ENCODE measurements around the gene ABCC4.

The ABCC4 gene

DNA sequence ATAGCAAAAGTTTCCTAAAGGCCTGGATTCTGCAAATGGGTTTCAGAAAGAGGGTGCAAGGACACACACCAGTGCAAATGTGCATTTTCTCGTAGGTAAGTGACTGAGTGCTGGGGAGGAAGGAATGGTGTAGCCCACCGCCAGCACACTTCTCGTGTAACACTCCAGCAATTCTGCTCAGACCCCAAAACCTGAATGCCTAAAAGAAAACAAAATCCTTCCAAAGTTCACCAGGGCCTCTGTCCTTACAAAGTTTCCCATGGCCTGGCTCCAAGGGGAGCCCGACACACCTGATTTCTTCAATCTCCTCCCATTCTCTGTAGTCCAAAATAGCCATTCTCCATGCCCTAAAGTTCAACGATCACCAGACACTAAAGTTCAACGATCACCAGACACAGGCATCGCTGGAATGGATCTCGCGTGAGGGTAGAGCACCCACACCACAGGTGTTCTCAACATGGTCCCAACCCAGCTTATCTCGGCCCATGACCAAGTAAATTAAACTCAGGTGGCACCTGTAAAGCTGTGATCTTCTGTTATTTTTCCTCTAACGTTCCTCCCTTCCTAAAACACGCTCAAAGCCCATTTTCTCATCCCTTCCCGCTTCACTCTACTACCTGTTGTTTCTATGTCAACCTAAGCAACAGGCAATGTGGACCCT lies 46.0 kb downstream of the ABCC4 start:
- DNase-seq: no peak

DNA sequence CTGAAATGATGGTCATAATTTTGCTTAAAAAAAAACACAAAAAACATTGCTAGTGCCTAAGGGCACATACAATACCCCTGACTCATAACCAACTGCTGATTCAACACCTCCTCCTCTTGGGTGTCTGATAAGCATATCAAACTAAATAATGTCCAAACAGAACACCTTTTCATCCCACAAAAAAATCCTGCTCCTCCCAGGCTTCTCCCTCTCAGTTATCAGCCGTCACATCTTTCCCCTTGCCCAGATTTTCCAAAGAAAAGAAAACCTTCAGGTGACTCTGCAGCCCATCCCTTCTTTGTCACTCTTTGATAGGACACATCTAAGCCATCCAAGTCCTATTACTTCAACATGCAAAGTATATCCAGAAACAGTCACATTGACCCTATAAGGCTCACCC lies 46.9 kb downstream of the ABCC4 start:
- no peak for DNase-seq

DNA sequence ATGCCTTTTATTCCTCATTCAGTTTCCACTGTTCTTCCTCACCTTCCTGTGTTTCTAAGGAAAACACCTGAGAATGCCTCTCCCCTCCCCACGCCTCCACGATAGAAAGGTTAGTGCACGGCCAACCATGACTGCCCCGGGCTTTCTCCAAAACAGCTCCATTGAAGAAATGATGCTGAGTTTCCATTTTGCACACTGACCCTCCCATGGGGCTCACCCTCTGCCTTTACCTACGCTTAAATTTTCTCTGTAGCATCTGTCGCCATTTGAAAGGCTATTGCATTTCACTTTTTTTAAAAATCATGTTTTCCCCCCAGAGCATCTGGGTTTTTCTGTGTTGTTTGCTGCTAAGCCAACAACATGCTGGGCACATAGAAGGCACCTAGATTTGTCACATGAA lies 48.2 kb downstream of the ABCC4 start:
- DNase-seq: no peak

DNA sequence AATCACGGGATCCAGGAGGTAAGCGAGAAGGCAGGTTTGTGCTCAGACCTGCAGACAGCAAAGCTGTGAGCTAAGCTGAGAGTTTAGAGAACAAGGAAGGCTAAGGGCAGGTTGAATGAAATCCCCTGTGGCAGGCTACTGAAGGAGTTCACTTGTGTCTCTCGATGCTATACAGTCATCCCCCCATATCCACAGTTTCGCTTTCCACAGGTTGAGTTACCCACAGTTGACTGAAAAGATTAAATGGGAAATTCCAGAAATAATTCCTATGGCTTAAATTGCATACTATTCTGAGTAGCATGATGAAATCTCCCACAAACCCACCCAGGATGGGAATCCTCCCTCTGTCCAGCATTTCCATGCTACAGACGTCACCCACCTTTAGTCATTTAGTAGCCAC lies 49.6 kb downstream of the ABCC4 start:
- DNase-seq: no peak

DNA sequence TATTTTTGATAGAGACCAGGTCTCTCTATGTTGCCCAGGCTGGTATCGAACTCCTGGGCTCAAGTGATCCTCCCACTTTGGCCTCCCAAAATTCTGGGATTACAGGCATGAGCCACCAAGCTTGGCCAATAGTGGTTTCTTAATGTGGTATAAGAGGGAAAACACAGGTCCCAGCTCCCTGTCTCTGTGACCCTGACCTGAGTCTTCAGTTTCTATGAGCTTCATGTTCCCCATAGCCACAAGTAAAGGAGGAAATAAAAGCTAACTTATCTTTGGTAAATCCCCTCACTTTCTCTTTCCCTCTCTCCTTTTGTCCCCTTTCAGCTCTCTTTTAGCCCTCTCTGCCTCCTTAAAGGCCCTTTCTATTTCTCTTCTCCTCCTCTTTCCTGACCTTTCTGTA lies 50.3 kb downstream of the ABCC4 start:
- DNase-seq: no peak

DNA sequence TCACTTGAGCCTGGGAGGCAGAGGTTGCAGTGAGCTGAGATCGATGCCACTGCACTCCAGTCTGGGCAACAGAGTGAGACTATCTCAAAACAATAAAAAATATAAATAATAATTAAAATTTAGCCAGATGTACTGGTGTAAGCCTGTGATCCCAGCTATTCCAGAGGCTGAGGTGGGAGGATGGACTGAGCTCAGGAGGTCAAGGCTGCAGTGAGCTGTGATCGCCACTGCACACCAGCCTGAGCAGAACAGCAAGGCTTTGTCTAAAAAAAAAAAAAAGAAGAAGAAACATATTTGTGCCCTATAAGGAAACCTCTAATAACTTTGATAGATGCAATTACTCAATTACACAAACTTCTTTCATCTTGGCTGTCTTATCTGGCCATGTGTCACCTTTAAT lies 52.3 kb downstream of the ABCC4 start:
- no peak for DNase-seq

DNA sequence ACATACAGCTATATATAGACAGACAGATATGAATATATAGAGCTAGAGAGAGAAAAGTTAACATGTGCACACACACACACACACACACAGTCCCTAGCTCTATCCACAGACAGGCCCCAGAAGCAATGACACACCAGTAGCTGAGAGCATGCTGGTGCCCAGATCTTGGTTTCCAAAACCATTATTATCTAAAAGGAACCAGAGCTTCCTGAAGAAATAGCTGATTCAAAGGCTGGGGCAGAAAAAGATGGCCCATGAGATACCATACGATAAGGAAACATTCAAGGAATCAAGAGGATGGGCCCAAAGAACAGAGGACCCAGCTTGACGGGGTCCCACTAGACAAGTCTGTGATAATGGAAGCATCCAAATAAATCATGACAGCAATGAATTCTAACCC lies 53.4 kb downstream of the ABCC4 start:
- no peak for DNase-seq

DNA sequence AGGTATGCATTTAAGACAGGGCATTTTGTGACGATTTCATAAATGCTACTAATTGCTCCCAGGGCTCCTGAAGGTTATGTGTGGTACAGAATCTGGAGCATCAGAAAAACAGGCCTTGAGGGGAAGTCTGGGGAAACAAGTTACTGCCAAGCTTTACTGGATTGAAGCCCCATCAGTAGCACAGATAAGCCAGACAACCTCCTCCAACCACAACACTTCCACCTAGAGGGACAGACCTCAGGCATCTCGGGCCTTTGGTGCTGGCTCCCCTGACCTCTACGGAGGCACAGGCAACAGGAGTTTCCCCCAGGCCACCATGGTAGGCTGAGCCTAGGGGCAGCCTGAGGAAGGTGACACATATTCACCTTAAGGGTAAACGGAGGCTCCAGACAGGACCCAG lies 54.1 kb downstream of the ABCC4 start:
- DNase-seq: no peak

DNA sequence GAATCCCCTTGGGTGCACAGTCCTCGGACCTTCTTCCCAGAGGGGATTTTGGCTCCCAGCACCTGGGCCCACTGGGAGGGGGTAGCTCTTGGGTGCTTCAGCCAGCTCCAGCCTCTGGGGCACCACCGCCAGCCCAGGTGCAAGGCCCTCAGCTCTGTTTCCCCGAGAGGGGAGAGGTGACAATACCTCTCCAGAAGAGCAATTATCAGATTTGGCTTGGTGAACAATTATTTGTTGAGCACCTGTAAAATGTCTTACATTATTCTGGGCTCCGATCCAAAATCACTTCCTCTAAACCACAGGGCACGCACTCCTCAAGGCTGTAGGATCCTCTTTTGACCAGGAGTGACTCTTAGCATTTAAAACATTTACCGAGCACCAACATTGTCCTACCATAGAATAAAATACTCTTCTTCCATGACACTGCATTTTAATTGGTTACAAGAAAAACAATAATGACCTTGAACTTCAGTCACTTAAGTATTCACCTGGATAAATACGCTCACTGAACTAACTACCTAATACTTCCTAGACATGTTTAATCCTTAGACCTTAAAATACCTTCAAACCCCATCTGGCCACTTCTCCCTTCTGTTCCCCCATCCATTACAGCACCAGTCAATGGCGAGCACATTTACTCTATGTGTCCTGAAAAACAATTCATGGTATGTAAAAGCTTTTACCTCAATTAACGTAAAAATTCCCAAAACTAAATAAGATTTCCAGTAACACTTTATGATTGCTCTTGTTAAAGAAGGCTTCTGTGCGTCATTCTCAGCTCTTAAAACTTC lies 54.8 kb downstream of the ABCC4 start:
- DNase-seq: no peak

DNA sequence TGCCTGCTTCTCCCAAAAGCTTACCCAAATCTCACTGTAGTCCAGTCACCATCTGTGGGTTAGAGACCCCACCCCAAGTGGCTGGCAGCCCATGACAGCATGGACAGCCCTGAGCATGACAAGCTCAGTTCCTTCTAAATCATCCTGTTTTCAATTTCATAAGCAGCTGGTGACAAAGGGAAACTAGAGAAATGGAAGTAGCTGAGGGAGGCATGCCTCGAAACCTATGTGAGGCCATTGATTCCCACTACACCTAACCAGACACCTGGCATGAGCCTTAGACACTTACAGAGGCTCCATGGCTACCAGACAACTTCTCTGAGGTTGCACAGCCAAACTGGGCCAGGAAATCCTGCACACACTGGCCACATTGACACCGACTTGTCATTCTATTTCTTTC lies 56.2 kb downstream of the ABCC4 start:
- DNase-seq: no peak

DNA sequence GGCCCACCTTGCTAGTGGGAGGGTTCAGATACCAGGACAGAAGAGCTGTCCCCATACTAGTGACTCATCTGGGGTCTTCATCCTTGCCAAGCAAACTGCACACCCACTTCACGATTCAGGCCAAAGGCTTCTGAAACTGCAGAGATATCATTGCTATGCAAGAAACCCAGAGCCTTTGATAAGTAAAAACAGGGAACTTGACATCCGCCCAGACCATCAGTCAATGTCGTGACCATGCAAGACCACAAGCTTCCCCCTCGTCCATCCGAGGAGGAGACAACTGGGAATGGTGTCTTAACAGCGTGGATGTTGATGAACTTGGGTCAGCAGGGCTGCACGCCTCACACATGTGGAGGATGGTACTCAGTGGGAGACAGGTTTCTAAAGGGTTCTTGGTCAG lies 58.0 kb downstream of the ABCC4 start:
- DNase-seq: no peak

DNA sequence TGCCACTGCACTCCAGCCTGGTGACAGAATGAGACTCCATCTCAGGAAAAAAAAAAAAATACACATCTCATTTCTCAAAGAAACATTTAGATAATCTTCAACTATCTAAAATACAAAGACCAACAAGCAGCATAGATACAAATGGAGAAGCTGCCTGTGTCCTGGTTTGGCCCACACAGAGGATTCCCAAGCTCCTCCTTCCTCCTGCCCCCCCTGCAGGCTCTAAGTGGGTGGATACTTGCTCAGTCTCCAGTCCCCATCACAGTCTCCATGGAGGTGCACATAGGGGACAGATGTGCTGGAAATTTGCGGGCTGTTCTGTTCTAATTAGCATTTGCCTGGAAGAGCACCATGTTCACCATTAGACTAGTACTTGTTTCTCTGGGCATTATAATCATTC lies 59.9 kb downstream of the ABCC4 start:
- DNase-seq: no peak

DNA sequence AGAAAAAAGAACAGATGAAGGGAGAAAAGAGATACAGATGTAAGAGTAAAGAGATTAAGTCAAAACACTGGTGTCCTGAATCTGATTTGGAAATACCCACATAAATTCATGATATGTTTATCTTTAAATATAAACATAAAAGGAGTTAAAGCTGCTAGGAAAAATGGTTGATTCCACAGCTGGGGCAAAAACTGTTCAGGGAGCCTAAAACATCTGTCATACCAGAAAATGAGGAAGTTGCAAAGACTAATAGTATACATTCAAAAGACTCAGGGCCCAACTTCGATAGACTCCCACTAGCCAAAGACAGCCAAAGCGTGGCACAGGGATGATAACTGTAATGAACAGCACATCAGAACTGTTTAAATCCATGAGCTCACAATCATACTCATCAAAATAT lies 62.0 kb downstream of the ABCC4 start:
- DNase-seq: no peak

DNA sequence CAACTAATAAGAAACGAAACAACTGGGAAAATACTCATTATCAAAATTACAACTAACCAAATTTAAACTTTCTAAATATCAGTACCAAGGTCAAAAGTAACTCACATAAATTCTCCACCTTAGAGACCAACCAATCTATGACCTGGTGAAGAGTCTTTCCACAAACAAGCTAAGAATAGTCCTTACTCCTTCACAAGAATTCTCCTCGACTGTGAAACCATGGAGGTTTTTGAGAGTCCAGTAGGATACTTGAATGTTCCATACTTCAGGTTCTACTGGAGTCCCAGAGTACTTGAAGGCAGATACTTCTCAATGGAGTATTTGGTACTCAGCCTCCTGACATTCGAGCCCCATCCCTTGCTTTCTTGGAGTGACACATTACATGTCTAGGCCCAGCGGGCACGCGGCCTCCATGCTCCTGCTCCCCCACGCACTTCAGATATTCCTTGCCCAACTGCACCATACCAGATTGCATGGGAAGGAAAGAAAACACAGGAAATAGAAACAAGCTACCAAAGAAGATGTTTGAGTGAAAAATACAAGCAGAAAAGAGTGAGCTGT lies 63.9 kb downstream of the ABCC4 start:
- DNase-seq: no peak

DNA sequence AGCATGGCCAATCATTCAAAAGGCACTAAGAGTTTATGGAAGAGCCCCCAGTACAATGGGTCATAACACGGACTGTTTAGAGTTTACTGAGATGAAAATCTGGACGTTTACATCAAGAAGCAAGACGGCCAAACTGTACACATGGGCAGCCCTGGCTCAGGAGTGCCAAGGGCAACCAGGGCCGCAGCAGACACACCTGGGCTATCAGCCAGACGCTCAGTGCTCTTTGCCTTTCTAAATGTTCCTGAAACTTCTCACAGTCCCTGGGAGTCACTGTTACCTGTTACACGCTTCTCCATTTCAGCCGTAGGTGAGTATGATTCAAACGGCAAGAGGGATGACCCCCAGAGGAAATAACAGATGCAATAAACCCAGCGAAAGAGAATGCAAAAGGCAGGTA lies 64.5 kb downstream of the ABCC4 start:
- DNase-seq: no peak

DNA sequence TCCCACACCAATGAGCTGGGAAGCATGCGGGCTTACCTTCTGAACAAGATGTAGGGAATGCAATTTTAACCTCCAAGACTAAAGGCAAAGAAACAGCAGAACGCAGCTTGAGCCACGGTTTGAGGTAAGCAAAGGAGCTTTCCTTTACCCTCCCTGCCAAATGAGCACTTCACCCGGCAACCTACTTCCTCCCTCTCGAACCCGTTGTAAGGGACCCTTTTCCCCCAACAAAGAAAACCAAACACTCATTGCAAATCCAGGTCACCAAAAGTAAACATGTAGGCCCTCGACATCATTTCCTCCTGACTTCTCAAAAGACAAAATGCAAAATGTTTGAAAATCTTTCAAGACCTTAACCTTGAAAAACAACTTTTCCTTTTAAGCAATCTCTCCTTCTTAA lies 65.3 kb downstream of the ABCC4 start:
- no peak for DNase-seq

DNA sequence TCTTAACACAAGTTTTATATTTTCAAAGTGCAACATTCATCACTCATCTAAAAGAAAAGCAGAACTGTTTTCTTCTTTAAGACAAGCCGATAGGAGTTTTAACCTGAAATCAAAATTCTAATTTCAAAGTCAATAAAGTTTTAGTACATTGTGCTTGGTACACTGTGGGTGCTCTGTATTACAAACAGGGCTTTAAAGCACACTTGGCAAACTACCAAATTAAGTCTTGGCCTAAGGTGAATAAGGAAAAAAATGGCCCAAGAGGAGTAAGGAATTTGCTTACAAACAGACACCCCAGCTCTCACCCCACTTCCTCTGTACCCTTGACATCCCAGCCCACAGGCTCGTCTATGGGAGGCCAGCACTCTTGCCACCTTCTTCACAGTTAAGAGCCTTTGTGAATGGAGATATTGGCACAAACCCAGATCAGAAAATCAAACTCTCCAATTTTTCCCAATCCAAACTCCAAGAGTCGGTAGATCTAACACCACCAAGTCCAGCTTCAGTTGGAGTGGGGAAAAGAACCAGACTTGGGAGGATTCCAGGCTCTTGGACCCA lies 66.0 kb downstream of the ABCC4 start:
- DNase-seq: no peak

DNA sequence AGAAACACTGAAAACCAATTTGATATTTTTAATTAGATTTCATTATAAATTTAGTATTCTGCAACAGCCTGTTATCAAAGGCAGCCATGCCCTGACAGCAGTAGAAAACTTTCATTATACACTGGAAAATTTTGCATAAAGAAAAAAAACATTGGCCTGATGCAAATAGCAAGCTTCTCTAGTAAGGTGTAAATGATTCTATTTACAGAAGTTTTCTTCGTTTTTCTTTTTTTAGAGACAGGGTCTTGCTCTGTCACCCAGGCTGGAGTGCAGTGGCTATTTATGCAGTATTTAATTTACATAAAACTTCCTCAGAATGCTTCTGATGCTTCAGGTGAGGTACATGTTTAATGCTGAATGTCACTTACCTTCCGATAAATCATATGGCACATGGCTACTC lies 67.0 kb downstream of the ABCC4 start:
- no peak for DNase-seq

DNA sequence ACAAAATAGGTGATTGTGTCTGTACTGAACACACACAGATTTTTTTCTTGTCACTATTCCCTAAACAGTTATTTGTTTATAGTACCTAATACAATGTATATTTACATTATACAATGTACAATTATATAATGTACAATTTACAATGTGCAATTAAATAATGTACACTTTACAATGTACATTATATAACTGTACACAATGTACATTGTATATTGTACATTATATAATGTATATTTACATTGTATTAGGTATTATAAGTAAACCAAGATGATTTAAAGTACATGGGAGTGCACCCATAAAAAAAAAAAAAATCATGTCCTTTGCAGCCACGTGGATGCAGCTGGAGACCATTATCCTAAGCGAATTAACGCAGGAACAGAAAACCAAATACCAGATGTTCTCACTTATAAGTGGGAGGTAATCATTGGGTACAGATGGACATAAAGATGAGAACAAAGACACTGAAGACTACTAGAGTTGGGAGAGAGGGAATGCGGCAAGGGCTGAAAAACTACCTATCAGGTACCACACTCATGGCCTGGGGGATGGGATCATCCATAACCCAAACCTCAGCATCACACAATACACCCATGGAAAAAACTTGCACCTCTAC lies 68.1 kb downstream of the ABCC4 start:
- DNase-seq: no peak

DNA sequence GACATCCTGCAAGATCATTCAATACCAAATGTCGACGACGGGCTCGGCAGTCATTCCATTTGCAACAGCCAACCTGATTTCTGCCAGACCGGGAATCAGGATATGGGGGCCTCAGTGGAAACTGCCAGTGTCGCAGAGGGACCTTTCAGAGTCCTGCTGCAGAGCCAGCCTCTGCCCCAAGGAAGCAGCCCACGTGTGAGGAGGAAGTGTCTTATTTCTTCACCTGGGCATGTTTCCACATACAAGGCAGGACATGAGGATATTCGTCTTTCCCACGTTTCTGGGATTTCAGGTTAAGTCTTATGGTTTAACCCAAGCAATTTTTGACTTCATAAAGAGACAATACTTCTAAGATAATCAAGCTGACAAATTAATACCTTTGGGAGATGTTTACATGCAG lies 69.9 kb downstream of the ABCC4 start:
- DNase-seq: no peak

DNA sequence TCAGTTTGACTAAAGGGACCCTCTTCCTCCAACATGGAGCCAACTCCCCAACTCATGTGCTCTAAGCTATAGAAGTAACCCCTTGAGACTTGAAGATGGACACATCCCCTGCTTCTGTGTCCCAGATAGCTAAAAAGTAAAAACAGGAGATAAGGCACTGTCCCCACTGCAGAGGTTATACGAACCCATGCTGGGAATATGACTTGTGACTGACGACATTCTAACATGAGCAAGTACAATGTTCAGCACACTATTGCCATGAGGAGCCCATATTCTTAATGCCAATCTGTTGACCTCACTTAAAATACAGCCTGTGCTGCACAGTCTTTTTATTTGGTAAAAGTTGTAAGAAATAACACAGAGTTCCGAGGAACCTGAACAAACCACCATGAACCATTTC lies 71.4 kb downstream of the ABCC4 start:
- DNase-seq: no peak

DNA sequence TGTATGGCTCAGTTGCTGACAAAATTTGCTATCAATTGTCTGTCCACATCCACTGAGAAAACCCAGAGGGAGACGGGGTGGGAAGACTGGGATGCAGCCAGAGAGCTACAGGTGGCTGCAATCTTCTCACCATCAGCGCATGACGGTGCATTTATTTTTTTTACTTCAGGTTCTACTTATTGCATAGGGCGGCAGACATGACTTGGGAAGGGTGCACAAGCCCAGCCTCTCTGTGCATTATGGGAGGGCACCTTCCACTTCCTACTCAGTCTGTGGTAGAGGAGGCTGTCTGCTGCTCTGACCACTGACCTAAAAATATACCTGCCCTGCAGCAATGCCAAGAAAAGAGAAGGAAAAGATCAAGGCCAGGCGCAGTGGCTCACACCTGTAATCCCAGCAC lies 73.1 kb downstream of the ABCC4 start:
- DNase-seq: no peak

DNA sequence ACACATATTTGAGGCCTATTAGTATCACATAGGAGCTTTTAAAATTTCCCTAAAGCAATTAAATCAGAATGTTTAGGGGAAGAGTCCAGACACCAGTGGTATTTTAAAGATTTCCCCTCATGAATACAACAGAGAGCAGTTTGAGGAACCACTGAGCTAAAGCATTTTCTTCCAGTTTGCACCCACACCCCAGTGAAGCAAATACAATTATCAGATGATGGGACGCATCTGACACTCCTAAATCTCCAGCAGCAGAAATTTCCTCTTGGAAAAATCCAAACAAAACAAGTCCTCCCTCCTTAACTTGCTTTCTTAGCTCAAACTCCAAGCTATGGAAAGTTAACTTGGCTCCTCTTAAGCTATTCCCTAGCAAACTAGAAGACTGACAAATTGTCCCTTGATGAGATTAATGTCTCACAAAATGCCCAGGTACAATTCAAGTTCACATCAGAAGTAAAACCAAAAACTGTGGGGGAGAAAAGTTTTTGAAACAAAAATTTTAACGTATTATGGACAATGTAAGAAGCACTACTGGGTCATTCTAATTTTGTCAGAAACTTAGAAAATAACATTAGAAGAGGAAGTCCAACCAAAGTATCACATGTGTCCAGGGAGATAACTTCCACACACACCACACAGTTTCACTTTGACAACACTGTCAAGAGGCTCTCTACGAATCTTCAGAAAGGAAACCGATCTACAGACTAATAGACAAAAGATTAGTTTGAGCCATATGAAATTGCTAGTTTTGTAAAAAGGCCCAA lies 74.1 kb downstream of the ABCC4 start:
- DNase-seq: no peak
